Smooth muscle cell (in vitro differentiated cells): Measurements from ENCODE around the gene CLEC4G. TPM values are rescaled to one million over a fixed set of nuclear protein-coding genes. Genes with fewer than 3 reads are reported as not detected.

Source experiments
- DNase-seq: peaks from one replicate; lab custom pipeline; 2025; ENCODE audit not compliant: unreplicated experiment; lab: John Stamatoyannopoulos, UW
- H2AFZ ChIP-seq: fragments of 200-600 bp; sonication (generic); 2 replicates; pipeline ENCODE4 v1.6.0; 2016; ENCODE audit warnings: antibody characterized with exemption, low read depth, mild to moderate bottlenecking
- H3F3A ChIP-seq: fragments of 200-600 bp; sonication (generic); 2 replicates; pipeline ENCODE4 v1.6.0; 2017; ENCODE audit warnings: antibody characterized with exemption, low read depth
- H3K27ac ChIP-seq: fragments of 200-600 bp; sonication (generic); 2 replicates; pipeline ENCODE4 v1.5.1; 2016; ENCODE audit warnings: low read depth, mild to moderate bottlenecking
- H3K27me3 ChIP-seq: fragments of 200-600 bp; sonication (generic); 2 replicates; pipeline ENCODE4 v1.6.1; 2016; ENCODE audit warnings: low read depth, mild to moderate bottlenecking
- H3K36me3 ChIP-seq: fragments of 200-600 bp; sonication (generic); 2 replicates; pipeline ENCODE4 v1.5.1; 2016; ENCODE audit warnings: low read depth
- H3K4me1 ChIP-seq: fragments of 200-600 bp; sonication (generic); 2 replicates; pipeline ENCODE4 v1.5.1; 2016; ENCODE audit warnings: low read depth
- H3K4me2 ChIP-seq: fragments of 200-600 bp; sonication (generic); 2 replicates; pipeline ENCODE4 v1.6.0; 2016; ENCODE audit warnings: mild to moderate bottlenecking
- H3K4me3 ChIP-seq: fragments of 200-600 bp; sonication (generic); 2 replicates; pipeline ENCODE4 v1.5.1; 2016; ENCODE audit warnings: mild to moderate bottlenecking
- H3K79me2 ChIP-seq: fragments of 200-600 bp; sonication (generic); 2 replicates; pipeline ENCODE4 v1.6.0; 2016; ENCODE audit warnings: low read depth, mild to moderate bottlenecking
- H3K9ac ChIP-seq: fragments of 200-600 bp; sonication (generic); 2 replicates; pipeline ENCODE4 v1.6.0; 2016; ENCODE audit warnings: low read depth
- H3K9me3 ChIP-seq: fragments of 200-600 bp; sonication (generic); replicated peaks from 2 replicates; pipeline ENCODE4 v1.5.1; 2016; ENCODE audit warnings: low read depth
- H4K20me1 ChIP-seq: fragments of 200-600 bp; sonication (generic); 2 replicates; pipeline ENCODE4 v1.6.0; 2016; ENCODE audit warnings: low read depth
- WGBS: methylation state at CpG from one replicate; pipeline ENCODE4 v1.1.7; 2016; ENCODE audit warnings: low lambda C conversion rate; 5-methylcytosine and 5-hydroxymethylcytosine counted together
- polyA plus RNA-seq: library from polyadenylated mRNA; unstranded; fragments of >200 nt; fragmentation: Nextera tagmentation; extraction: Ambion mirVana; gene quantifications from 2 replicates; pipeline ENCODE4 v1.2.1, GENCODE V29; 2016
- total RNA-seq: library from RNA; depleted of rRNA; stranded (reverse); fragments of >200 nt; gene quantifications from 2 replicates; pipeline ENCODE4 v1.2.3, GENCODE V29; 2014
- TF ChIP-seq, protein P1 (sequence below): fragments of 200-600 bp; sonication (generic); IDR thresholded peaks from 2 replicates; pipeline ENCODE4 v1.5.1; 2017; ENCODE audit warnings: borderline replicate concordance, mild to moderate bottlenecking, antibody characterized with exemption; ENCODE audit not compliant: insufficient read depth, poor library complexity, severe bottlenecking

CLEC4G gene
- total and polyA plus RNA-seq, 2 experiments from 2014 or later, result not detected

- Histone ChIP-seq H3K27ac (no peak overlapping the region), H3F3A (no peaks in the 10 kb centered on the region), H2AFZ (no peak overlapping the region), H4K20me1 (no peaks in the 10 kb centered on the region), H3K4me1 (no peaks in the 10 kb centered on the region), H3K4me2 (no peak overlapping the region), H3K4me3 (no peak overlapping the region), H3K79me2 (no peaks in the 10 kb centered on the region), H3K9me3 (no peaks in the 10 kb centered on the region), H3K36me3 (no peaks in the 10 kb centered on the region), H3K9ac (no peak overlapping the region), H3K27me3 (peaks cover 24% of the 10 kb centered on the region)
- no peak for DNase-seq
- TF ChIP-seq, protein P1, sequence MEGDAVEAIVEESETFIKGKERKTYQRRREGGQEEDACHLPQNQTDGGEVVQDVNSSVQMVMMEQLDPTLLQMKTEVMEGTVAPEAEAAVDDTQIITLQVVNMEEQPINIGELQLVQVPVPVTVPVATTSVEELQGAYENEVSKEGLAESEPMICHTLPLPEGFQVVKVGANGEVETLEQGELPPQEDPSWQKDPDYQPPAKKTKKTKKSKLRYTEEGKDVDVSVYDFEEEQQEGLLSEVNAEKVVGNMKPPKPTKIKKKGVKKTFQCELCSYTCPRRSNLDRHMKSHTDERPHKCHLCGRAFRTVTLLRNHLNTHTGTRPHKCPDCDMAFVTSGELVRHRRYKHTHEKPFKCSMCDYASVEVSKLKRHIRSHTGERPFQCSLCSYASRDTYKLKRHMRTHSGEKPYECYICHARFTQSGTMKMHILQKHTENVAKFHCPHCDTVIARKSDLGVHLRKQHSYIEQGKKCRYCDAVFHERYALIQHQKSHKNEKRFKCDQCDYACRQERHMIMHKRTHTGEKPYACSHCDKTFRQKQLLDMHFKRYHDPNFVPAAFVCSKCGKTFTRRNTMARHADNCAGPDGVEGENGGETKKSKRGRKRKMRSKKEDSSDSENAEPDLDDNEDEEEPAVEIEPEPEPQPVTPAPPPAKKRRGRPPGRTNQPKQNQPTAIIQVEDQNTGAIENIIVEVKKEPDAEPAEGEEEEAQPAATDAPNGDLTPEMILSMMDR, result no peak
- whole genome bisulfite sequencing, result 79% methylated on average over 7 of the region's 7 CpGs
These were observed 6.1 kb upstream of the CLEC4G start for GRCh38 chr19:7738023-7738422.

DNA sequence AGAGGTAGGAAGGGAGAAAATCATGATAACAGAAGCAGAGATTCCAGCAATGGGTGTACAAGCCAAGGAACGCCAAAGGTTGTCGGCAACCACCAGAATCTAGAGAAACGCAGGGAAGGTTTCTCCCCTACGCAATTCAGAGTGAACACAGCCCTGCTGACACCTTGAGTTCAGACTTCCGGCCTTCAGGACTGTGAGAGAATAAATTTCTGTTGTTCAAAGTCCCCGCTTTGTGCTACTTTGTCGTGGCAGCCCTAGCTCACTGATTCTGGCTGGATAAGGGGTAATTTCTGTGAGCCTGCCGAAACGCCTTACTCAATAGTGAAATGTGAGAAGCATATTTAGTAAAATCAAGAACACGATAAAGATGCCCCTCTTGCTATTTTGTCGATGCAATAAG lies 5.3 kb upstream of the CLEC4G start:
- Histone ChIP-seq H4K20me1 (no peaks in the 10 kb centered on the region), H2AFZ (no peak overlapping the region), H3K9me3 (no peaks in the 10 kb centered on the region), H3K27me3 (peaks cover 27% of the 10 kb centered on the region), H3K27ac (no peak overlapping the region), H3K36me3 (no peaks in the 10 kb centered on the region), H3K79me2 (no peaks in the 10 kb centered on the region), H3K9ac (no peak overlapping the region), H3K4me2 (no peak overlapping the region), H3K4me3 (no peak overlapping the region), H3F3A (no peaks in the 10 kb centered on the region), H3K4me1 (no peaks in the 10 kb centered on the region)
- TF ChIP-seq, protein P1, result no peak
- WGBS, result 84% methylated on average over 11 of the region's 11 CpGs
- no peak for DNase-seq

DNA sequence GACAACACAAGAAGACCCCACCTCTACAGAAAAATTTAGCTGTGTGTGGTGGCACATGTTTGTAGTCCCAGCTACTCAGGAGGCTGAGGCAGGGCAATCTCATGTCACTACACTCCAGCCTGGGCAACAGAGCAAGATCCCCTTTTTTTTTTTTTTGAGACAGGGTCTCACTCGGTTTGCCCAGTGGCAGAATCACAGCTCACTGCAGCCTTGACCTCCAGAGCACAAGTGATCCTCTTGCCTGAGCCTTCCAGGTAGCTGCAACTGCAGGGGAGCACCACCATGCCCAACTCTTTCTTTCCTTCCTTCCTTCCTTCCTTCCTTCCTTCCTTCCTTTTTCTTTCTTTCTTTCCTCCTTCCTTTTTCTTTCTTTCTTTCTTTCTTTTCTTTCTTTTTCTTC lies 4.2 kb upstream of the CLEC4G start:
- Histone ChIP-seq H3K4me2 (no peak overlapping the region), H3K27me3 (peaks cover 38% of the 10 kb centered on the region), H3K36me3 (no peaks in the 10 kb centered on the region), H3K4me3 (no peak overlapping the region), H3K9me3 (no peaks in the 10 kb centered on the region), H3K9ac (no peak overlapping the region), H3F3A (no peaks in the 10 kb centered on the region), H3K79me2 (no peaks in the 10 kb centered on the region), H4K20me1 (no peaks in the 10 kb centered on the region), H3K27ac (no peak overlapping the region), H2AFZ (no peak overlapping the region), H3K4me1 (no peaks in the 10 kb centered on the region)
- DNase-seq, result no peak
- WGBS, result 75% methylated on average over 1 of the region's 1 CpG
- TF ChIP-seq, protein P1, result no peak
